Stimulated activated CD4-positive, alpha-beta T cell treated with anti-CD3 and anti-CD28 coated beads, Interleukin-4, amount 100 ng/mL, for 48 hours (primary cell): Measurements from ENCODE around the gene SPTLC1.
"Not testable (repeated sequence)": the region's sequence is repeated elsewhere in the genome, so short reads cannot be mapped to it uniquely, and the experiment has no call there.

Experiments
- DNase-seq, 2 donors: peaks; one replicate each; pipeline ENCODE4 v3.0.0-alpha.2; 2020; ENCODE audit warnings: low read depth in 2 of 2

SPTLC1 gene

GRCh38 chr9:92033307-92033706 is 81.9 kb downstream of the SPTLC1 start:
- no peak for DNase-seq

GRCh38 chr9:92032891-92033290 is 82.3 kb downstream of the SPTLC1 start:
- no peak for DNase-seq

- DNase-seq = no peak
These were observed 84.8 kb downstream of the SPTLC1 start for GRCh38 chr9:92030367-92030766.

- DNase-seq = no peak
These were observed 85.7 kb downstream of the SPTLC1 start for GRCh38 chr9:92029553-92029952.

GRCh38 chr9:92026206-92027002 is 88.8 kb downstream of the SPTLC1 start:
- DNase-seq = no peak

GRCh38 chr9:92021785-92022541 is 93.2 kb downstream of the SPTLC1 start:
- not testable (repeated sequence) for DNase-seq

- DNase-seq = no peak
These were observed 95.6 kb downstream of the SPTLC1 start for GRCh38 chr9:92019658-92020057.

- DNase-seq = no peak
These were observed 104.3 kb downstream of the SPTLC1 start for GRCh38 chr9:92010705-92011536.

- DNase-seq = not testable (repeated sequence)
These were observed 105.0 kb downstream of the SPTLC1 start for GRCh38 chr9:92010253-92010652.

- DNase-seq = no peak
These were observed 107.2 kb downstream of the SPTLC1 start for GRCh38 chr9:92008041-92008440.

GRCh38 chr9:92004045-92004392 is 111.2 kb downstream of the SPTLC1 start:
- DNase-seq = no peak

- no peak for DNase-seq
These were observed 111.7 kb downstream of the SPTLC1 start for GRCh38 chr9:92003308-92004044.

- DNase-seq = not testable (repeated sequence)
These were observed 113.3 kb downstream of the SPTLC1 start for GRCh38 chr9:92001948-92002347.

- no peak for DNase-seq
These were observed 114.0 kb downstream of the SPTLC1 start for GRCh38 chr9:92001244-92001643.

GRCh38 chr9:91995000-91995655 is 120.1 kb downstream of the SPTLC1 start:
- no peak for DNase-seq

- DNase-seq = no peak
These were observed 120.8 kb downstream of the SPTLC1 start for GRCh38 chr9:91994422-91994821.

GRCh38 chr9:91992461-91993041 is 122.7 kb downstream of the SPTLC1 start:
- no peak for DNase-seq

- no peak for DNase-seq
These were observed 123.4 kb downstream of the SPTLC1 start for GRCh38 chr9:91991721-91992341.

- DNase-seq = no peak
These were observed 129.0 kb downstream of the SPTLC1 start for GRCh38 chr9:91986248-91986647.

GRCh38 chr9:91985692-91986091 is 129.5 kb downstream of the SPTLC1 start:
- no peak for DNase-seq
